Adipocyte (in vitro differentiated cells): ENCODE data around the gene LDLRAD3.

Experiments
- DNase-seq: peaks from one replicate; pipeline ENCODE4 v3.0.0-alpha.2; 2015; ENCODE audit warnings: low read depth
- H3K27me3 ChIP-seq: replicated peaks from 2 replicates; pipeline ENCODE4 v1.7.0; 2013; ENCODE audit warnings: mild to moderate bottlenecking, low read length, moderate library complexity; ENCODE audit not compliant: control insufficient read depth, insufficient read depth
- H3K36me3 ChIP-seq: 2 replicates; pipeline ENCODE4 v1.7.0; 2013; ENCODE audit warnings: low read length, mild to moderate bottlenecking, moderate library complexity; ENCODE audit not compliant: control insufficient read depth, insufficient read depth, severe bottlenecking
- H3K4me1 ChIP-seq: 2 replicates; pipeline ENCODE4 v1.7.0; 2013; ENCODE audit warnings: mild to moderate bottlenecking, low read length, moderate library complexity; ENCODE audit not compliant: control insufficient read depth, insufficient read depth
- H3K4me3 ChIP-seq: 2 replicates; pipeline ENCODE4 v1.7.0; 2013; ENCODE audit warnings: mild to moderate bottlenecking, low read length, moderate library complexity
- H3K9ac ChIP-seq: 2 replicates; pipeline ENCODE4 v1.7.0; 2013; ENCODE audit warnings: mild to moderate bottlenecking, low read length, moderate library complexity
- H3K9me3 ChIP-seq: 2 replicates; pipeline ENCODE4 v1.7.0; 2013; ENCODE audit warnings: mild to moderate bottlenecking, low read length, moderate library complexity; ENCODE audit not compliant: control insufficient read depth

Gene LDLRAD3

DNA sequence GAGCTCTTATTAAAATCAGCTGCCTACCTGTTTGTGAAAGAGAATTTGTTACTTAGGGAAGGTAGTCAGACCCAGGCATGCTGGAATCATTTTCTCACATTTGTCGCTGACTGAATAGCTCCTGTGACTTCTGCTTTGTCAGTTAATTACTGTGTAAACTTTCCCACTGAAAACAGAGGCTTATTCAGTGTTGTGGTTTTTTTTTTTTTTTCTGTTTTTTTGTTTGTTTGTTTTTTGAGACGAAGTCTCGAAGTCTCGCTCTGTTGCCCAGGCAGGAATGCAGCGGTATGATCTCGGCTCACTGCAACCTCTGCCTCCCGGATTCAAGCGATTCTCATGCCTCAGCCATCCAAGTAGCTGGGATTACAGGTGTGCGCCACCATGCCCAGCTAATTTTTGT, 5.6 kb upstream of the LDLRAD3 start:
- peaks cover 17% of the 10 kb centered on the region for H3K4me1 ChIP-seq
- H3K9me3 ChIP-seq, result no peaks in the 10 kb centered on the region
- no peak overlapping the region for H3K4me3 ChIP-seq
- DNase-seq, result no peak
- no peak overlapping the region for H3K9ac ChIP-seq
- H3K27me3 ChIP-seq, result no peaks in the 10 kb centered on the region
- H3K36me3 ChIP-seq, result no peaks in the 10 kb centered on the region

DNA sequence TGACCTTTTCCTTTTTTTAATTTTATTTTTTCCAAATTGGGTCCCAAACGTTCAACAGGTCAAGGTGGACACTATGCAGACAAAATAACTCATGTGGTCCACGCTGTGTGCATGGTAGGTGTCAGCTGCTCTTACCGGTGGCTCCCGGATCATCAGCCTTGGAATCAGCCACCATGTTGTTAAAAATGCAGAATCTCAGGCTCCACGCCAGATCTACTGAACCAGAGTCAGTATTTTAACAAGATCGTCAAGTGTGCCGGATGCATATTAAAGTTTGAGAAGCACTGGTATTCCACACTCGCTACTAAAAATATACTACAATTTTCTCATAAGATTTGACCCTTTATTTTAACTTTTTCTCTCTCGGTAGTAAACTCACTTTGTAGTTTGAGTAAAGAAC, 553 bp upstream of the LDLRAD3 start:
- Histone ChIP-seq H3K4me3 (peak overlapping the region; percentile 84), H3K36me3 (no peaks in the 10 kb centered on the region), H3K4me1 (peaks cover 24% of the 10 kb centered on the region), H3K27me3 (no peaks in the 10 kb centered on the region), H3K9me3 (no peaks in the 10 kb centered on the region), H3K9ac (peak overlapping the region; percentile 92)
- no peak for DNase-seq

DNA sequence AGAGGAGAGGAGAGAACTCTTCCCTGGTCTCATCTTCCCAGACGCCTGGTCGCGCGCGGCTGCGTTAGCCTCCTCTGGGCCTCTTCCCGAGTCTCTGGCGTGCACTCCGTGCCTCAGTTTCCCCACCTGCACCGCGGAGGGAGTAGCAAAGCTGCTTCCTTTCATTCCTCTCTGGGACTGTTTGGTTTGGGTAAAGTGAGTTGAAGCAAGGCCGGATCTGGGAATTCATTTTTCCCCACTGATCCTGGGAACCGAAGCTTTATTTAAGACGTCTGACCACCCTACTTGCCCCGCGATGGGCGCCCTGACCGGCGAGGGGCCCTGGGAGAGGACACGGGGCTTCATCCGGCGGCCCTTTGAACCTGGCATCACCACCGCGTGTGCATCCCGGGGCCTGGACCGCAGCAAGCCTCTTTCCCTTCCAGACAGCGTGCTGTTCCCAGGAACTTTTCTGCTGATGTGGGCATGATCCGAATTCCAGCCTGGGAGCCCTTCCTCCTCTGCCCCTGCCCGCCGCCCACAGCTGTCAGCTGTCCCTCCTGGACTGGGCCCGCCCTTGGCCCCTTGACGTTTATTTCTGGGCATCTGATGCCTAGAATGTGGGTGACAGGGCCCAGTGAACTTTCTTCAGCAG, 758 bp downstream of the LDLRAD3 start:
- H3K4me3 ChIP-seq, result peak overlapping the region; percentile 95
- H3K36me3 ChIP-seq, result no peaks in the 10 kb centered on the region
- no peaks in the 10 kb centered on the region for H3K9me3 ChIP-seq
- no peaks in the 10 kb centered on the region for H3K27me3 ChIP-seq
- peak overlapping the region; percentile 93 for H3K9ac ChIP-seq
- H3K4me1 ChIP-seq, result peaks cover 24% of the 10 kb centered on the region
- DNase-seq, result peak; percentile 62

GRCh38 chr11:35945137-35945518, 1.3 kb downstream of the LDLRAD3 start:
- H3K9ac ChIP-seq, result peak overlapping the region; percentile 93
- no peaks in the 10 kb centered on the region for H3K36me3 ChIP-seq
- H3K9me3 ChIP-seq, result no peaks in the 10 kb centered on the region
- H3K4me3 ChIP-seq, result peak overlapping the region; percentile 95
- H3K27me3 ChIP-seq, result no peaks in the 10 kb centered on the region
- H3K4me1 ChIP-seq, result peaks cover 24% of the 10 kb centered on the region
- no peak for DNase-seq

DNA sequence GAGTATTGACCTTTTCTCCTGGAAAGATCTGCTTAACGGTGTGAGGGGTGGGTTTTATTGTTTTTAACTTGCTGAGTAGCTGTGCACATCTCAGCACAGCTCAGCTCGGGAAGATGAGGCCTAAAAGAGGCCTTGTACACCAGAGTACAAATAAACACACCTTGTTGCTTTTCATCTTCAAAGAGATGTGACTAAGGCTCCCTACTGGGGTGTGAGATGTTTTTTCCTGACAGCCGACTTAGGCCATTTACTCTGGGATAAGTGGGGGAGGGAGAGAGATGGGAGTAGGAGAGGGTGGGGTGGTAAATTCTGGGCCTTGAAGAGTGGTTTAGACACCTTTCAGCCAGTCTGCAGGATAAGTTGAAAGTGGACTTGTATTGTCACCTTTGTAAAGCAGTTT, 2.9 kb downstream of the LDLRAD3 start:
- no peak for DNase-seq
- Histone ChIP-seq H3K9me3 (no peaks in the 10 kb centered on the region), H3K9ac (no peak overlapping the region), H3K36me3 (no peaks in the 10 kb centered on the region), H3K27me3 (no peaks in the 10 kb centered on the region), H3K4me3 (no peak overlapping the region), H3K4me1 (peaks cover 24% of the 10 kb centered on the region)

DNA sequence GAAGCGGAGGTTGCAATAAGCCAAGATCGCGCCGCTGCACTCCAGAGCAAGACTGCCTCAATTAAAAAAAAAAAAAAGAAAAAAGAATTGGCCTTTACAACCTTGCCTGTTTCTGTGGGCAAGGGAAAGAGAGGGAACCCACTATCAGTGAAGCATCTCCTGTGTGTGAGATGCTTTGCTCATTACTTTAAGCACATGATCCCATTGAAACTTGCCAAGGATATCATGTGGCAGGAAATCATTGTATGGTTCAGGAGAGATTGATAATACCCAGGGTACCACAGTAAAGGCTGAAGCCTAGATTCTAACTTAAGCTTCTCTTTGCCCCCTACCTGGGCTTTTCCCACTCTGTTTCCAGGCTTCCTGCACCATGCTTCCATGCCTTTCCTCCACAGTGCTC, 3.6 kb downstream of the LDLRAD3 start:
- Histone ChIP-seq H3K4me1 (peaks cover 24% of the 10 kb centered on the region), H3K9ac (no peak overlapping the region), H3K27me3 (no peaks in the 10 kb centered on the region), H3K36me3 (no peaks in the 10 kb centered on the region), H3K9me3 (no peaks in the 10 kb centered on the region), H3K4me3 (no peak overlapping the region)
- DNase-seq, result no peak

DNA sequence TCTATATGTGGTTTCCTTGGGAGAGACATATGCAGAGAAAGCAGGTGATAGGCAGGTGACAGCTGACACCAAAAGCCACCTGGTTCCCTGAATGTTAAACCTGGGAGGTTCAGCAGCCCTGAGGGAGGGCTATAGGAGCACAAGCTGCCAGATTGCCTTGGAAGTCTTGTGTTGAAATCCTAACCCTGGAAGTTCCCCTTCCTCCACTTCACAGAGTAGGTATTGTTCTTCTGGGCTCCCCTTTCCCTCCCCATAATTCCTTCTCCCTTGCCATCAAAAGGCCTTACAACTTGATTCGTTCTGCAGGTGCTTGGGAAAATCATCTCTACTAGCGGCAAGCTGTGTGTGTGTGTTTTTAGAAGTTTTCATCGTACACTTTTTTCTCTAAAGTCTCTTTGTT, 5.4 kb downstream of the LDLRAD3 start:
- no peak overlapping the region for H3K9ac ChIP-seq
- no peaks in the 10 kb centered on the region for H3K36me3 ChIP-seq
- H3K9me3 ChIP-seq, result no peaks in the 10 kb centered on the region
- H3K4me3 ChIP-seq, result no peak overlapping the region
- H3K27me3 ChIP-seq, result no peaks in the 10 kb centered on the region
- no peak for DNase-seq
- H3K4me1 ChIP-seq, result peaks cover 17% of the 10 kb centered on the region

- no peak overlapping the region for H3K4me3 ChIP-seq
- no peaks in the 10 kb centered on the region for H3K36me3 ChIP-seq
- H3K9me3 ChIP-seq, result no peaks in the 10 kb centered on the region
- H3K4me1 ChIP-seq, result peaks cover 15% of the 10 kb centered on the region
- no peaks in the 10 kb centered on the region for H3K27me3 ChIP-seq
- DNase-seq, result no peak
- H3K9ac ChIP-seq, result no peak overlapping the region
Observed at GRCh38 chr11:35950082-35950481, 6.2 kb downstream of the LDLRAD3 start.

DNA sequence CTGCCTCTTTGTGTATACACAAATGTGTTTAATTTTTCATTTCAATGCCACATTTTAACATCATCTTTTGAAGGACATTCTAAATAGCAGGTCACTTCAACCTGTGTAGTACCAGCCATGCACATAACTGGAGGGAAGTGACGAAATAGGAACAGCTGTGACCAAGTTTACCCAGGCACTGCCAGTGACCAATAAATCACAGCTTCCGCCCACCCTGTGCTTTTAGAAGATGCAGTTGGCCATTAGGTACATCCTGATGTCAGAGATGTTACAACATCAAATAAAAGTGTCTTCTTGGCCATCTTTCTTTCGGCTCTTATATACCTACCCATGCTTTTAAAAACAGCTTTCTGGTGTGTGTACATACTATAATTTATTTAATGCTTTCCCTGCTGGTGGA, 7.8 kb downstream of the LDLRAD3 start:
- DNase-seq, result no peak

DNA sequence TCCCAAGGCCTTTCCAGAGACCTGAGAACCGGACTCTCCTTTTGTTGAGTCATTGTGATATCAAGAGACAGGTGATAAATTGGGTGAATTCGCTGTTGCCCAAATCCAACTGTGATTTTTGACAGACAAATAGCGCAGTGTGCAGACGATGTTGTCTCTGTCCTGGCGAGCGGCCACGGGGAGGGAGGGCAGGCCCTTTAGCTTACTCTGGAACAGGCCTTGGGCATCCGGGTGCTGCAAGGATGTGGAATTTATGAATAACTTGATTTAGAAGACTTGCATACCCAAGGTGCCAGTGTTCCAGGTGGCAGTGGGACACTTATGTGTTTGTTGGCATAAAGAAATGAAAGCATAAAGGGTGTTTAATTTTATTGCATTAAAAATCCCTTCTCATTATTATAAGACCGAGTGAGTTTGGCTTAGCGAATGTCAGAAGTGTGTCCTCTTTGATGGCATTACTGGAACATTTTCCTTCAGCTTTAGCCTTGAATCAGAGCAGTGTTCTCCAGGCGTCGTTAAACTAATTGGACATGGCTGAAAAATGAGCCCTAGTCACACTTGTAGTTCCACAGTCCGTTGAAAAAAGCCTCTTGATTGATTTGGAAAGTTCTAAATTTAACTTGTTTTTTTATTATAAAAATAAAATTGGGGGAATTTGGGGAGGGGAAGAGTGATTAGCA, 9.4 kb downstream of the LDLRAD3 start:
- Histone ChIP-seq H3K36me3 (no peaks in the 10 kb centered on the region), H3K9me3 (no peaks in the 10 kb centered on the region), H3K4me3 (no peak overlapping the region), H3K9ac (no peak overlapping the region), H3K4me1 (no peaks in the 10 kb centered on the region), H3K27me3 (no peaks in the 10 kb centered on the region)
- DNase-seq, result no peak

More for the DNA sequence above, 7.8 kb downstream of the LDLRAD3 start:
- no peaks in the 10 kb centered on the region for H3K36me3 ChIP-seq
- H3K9me3 ChIP-seq, result no peaks in the 10 kb centered on the region
- H3K9ac ChIP-seq, result no peak overlapping the region
- H3K4me3 ChIP-seq, result no peak overlapping the region
- peaks cover 2% of the 10 kb centered on the region for H3K4me1 ChIP-seq
- H3K27me3 ChIP-seq, result no peaks in the 10 kb centered on the region

DNA sequence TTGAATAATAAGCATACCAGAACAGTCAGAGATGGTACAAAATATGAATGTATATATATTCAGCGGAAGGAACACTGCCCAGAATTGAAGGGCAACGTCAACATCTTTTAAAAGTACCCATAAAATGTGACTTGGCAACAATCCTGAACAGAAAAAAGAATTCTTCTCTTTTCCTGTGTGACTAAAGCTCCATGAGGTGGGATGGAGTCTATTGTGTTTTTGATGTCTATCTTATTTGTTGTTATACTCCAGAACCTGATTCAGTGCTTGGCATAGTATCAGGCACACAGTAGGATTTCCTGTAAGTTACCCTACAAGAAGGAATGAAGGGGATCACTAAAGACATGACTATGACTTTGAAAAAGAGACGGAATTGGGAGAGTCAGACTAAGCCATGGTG, 10.3 kb downstream of the LDLRAD3 start:
- Histone ChIP-seq H3K9ac (no peak overlapping the region), H3K36me3 (no peaks in the 10 kb centered on the region), H3K4me1 (no peaks in the 10 kb centered on the region), H3K4me3 (no peak overlapping the region), H3K9me3 (no peaks in the 10 kb centered on the region), H3K27me3 (no peaks in the 10 kb centered on the region)
- DNase-seq, result no peak

- no peak for DNase-seq
- no peak overlapping the region for H3K4me3 ChIP-seq
- H3K36me3 ChIP-seq, result no peaks in the 10 kb centered on the region
Observed at GRCh38 chr11:35955636-35956035, 11.8 kb downstream of the LDLRAD3 start.

More at GRCh38 chr11:35955636-35956035, 11.8 kb downstream of the LDLRAD3 start:
- Histone ChIP-seq H3K9ac (no peak overlapping the region), H3K4me1 (no peaks in the 10 kb centered on the region), H3K9me3 (no peaks in the 10 kb centered on the region), H3K27me3 (no peaks in the 10 kb centered on the region)
